HG03342 (cell line): ENCODE results near the gene NHERF1.

Source experiments
- ATAC-seq: cut with Tn5 transposase; IDR thresholded peaks from one replicate; pipeline ENCODE4 v1.9.1; 2021; ENCODE audit warnings: mild to moderate bottlenecking, moderate library complexity; ENCODE audit not compliant: unreplicated experiment

The NHERF1 gene

DNA sequence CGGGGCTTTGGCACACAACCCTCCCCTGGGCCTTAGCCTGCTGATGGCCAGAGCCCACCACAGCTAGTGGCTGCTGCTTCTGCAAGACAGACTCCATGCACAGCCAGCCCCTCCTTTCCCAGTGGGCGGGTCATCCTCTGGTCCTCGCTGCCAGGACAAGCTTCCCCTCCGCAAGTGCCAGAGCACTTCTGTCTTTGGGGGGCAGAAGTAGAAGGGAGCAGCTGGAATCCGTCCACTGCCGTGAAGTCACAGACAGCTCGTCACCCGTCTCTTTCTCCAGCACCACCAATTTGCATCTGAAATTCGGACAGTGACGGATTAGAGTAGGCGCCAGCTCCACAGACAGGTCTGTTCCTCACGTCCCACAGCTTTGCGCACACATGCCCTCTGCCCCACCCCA, 59.0 kb downstream of the NHERF1 start:
- no peak for ATAC-seq

DNA sequence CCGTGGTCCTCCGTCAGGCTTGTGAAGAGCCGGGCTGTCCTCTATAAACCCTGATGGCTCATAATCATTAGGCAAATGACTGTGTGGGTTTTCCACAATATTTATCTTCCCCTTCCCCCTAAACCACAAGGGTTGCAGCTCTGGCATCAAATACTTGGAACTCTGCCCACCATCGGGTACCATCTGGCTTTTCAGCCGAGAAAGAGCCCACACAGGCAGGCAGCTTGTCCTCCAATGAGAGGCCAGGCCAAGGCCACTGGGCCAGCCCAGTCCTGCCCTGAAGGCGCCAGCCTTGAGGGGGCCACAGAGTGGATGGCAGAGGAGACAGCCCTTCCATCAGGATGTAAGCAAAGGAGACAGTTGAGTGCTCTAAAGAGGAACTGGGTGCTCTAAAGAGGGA, 59.5 kb downstream of the NHERF1 start:
- ATAC-seq, result no peak

DNA sequence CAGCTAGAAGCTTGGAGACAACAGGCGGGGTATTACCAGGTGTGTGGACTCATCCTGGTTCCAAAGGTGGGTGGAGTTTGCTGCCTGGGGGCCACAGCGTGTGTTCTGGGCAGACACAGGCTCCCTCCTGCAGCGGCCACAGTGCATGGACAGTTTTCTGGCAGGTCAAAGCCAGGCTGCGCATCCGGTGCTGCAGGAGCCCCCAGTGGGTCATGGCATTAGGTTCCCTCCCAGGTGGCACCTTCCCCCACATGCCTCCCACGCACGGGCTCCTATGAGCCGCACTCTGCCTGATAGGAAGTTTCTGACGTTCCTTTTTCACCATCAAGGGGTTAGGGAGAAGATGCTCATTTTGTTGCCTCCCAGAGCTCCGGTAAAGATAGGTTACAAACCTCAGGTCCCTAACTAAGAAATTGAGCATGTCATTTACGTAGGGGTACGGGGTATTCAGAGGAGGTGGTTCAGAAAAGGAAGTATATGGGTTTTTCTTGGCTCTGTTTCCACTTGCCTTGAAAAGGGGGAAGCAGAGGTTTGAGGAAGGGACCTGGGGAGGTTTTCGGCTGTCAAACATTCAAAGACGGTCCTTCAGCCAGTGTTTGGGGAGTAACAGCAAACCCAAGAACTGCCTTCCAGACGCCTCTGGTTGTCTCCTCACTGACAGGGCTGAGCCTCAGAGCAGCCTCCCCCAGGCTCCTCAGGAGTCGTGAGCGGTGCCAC, 60.4 kb downstream of the NHERF1 start:
- ATAC-seq, result no peak

DNA sequence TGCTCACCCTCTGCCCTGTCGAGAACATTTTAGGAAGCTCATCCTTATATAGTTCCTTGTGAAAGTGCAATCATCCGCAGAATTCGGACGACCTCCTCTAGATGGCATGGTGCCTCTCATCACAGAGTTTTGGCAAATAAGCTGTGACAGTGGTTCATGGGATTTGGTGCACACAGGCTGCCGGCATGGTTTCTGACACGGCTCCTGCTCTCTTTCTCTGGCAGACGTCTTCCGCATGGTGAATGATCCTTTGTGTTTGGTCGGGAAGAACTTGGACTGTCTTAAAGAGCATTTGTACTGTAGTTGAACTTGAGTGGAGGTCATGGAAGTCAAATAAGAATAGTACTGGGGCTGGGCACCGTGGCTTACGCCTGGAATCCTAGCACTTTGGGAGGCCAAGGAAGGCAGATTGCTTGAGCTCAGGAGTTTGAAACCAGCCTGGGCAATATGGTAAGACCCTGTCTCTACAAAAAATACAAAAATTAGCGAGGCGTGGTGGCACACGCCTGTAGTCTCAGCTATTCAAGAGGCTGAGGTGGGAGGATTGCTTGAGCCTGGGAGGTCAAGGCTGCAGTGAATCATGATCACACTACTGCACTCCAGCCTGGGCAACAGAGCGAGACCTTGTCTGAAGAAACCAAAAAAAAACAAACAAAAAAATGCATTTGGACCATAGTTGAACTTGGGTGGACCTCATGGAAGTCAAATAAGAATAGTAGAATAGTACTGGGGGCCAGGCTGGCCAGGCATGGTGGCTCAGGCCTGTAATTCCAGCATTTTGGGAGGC, 62.5 kb downstream of the NHERF1 start:
- ATAC-seq, result no peak

DNA sequence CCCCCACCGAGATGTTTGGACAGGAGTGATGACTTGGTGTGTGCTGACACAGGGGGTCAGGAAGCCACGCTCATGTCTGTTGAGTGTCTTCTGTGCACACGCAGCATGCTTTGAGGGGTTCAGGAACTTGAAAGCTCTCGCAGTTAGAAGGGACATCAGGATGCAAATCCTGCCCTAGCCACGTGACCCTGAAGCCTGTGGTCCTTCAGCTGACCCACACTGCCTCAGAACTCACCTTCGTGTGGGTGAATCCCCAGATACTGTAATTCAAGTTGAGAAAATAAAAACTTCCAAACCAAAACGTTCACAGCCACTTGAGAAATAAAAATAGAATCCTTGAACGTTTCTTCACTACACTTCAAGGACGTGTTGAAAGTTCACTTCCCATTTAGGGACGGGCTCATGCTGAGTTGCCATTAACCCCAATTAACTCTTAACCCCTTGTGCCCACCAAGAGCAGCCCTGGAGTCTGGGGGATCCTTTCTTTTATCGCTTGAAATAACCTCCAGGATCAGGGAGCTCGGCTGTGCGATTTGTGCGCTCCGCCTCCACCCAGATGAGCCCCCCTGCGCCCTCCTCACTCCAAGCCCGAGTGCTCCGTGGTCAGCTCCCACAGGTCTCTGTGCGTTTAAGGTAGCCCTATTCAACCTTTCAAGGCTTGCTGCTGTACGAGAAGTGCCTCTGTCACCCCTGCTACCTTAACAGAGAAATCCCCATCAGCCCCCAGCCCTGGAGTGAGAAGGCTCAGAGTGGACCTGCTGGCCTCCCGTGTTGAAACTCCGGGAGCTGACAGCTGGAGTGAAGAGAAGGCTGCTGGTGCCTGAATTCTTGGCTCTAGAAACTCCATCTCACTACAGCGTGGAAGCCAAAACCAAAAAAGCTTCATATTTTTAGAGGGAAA, 63.9 kb downstream of the NHERF1 start:
- no peak for ATAC-seq

DNA sequence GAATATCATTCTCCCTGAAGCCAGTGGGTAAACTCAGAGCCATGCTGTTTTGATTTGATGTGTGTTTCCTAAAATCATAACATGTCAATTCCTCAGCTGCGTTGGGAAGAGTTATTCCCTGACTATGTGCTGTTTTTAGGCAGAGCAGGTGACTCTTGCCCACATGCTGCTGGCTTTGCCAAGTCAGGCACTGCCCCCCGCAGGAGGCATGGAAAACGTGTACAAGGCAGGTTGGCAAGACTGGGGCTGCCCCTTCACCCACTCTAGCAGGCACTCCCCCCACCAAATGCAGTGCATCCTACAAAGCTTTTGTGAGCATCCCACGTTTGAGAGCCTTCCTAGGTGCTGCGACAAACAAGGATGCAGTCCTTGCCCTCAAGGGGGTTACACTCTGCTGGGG, 66.0 kb downstream of the NHERF1 start:
- no peak for ATAC-seq

DNA sequence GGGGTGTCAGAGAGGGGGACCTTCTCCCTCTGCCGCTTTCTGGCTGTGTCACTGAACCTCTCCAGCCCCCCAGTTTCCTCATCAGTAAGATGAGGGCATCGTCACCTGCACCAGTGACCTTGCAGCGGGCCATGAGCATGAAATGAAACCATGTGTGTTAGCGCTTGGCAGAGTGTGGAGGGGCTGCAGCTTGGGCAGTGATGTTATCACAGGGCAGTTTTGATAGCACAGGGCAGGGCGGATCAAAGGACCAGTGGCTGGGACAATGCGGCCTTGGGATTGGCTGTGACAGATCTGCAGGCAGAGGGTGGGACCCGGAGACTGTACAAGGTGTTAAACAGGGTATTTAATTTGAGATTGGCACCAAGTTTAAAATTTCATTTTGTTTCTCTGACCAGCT, 66.6 kb downstream of the NHERF1 start:
- no peak for ATAC-seq

DNA sequence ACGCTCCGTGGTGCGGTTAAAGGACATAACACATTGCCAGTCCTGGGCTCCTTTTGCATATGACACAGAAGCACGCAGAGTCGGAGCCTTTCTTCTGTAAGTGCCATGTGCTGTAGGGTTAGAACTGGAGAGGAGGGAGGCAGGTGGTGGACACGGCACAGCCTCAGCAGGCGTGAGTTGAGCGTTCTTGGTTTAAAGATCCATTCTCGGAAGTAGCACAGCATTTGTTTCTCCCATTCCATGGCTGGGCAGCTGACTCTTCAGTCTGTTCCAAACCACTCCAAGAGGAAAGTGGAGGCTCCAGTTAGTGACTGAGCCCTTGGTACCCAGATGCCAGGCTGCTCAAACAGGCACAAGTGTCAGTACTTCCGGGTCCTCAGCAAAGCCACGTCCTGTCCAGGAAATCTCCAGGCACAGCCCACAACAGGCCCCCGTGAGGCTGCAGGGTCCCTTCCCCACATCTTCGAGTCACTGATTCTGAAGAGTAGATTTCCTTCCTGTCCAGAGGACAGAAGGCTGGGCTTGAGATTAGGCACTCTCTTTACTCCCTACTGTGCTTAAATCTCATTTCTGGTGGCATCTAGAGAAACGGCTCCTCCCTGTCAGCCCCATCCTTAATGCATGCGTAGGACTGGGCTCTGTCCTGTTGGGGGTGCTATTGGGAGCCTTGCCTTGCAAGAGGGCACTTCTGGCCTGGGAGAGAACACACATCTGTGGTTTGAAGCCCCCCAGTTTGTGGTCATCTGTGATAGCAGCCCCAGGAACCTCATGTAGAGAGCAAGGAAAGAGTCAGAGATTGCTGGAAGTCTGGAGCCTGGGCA, 67.3 kb downstream of the NHERF1 start:
- ATAC-seq, result no peak

DNA sequence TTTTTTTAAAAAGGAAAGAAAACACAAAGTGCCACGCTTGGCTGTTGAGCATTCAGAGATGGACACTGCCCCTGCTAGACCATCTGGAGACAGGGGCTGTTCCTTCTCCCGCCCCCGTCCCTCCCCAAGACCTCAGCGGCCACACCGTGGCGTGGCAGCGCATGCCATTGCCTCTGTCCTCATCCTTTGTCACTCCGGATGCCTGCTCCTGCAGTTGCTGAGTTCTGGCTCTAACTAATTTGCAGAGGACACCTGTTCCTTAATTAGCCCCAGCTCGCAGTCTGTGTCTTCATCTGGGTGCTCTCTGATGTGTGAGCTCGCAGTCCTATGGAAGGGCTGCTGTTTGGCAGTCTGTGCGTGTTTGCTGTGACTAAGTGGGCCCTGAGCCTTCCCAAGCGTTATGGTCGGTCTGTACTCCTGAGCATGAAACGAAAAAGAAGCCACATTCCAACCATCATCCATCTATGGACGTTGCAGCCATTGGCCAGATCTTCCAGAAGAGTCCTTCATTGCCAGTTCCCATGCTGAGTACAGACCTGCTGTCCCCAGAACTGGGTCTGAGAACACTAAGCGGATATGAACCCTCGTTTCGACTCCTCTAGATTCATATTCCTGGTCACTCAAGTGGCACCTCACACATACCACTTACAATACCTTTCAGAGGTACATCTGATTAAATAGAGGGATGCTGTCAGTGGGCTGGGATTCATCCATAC, 68.6 kb downstream of the NHERF1 start:
- no peak for ATAC-seq

DNA sequence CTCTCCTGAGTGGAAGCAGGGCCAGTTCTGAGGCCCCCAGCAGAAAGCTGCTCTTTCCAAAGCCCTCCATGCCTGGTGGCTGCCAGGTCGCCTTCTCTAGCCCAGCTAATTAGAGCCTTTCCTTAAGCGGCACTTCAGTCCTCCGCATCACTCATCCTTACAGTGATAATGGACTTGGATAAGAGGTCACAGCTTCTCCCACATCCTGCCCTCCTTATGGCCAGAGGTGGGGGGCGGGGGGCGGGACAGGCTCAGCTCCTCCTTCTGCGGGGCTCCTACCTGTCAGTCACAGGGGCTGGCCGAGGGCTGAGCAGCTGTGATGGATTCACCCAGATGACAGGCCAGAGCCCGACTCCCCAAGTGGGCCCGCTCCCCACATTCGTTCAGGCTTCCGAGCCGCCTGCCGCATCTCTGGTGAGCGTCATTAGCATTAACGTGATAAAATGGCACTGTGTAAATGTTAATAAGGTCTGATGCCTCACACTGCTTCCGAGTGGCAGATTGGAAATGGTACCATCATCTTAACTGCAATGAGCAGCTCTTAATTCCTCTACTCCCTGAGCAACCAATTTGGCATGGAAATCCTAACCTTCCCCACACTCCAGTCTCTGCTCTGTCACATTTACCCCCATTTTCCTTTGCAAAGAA, 70.0 kb downstream of the NHERF1 start:
- no peak for ATAC-seq
